HUES48 (cell line): ENCODE data around the gene MRPS24.

ENCODE experiments used
- H3K27ac ChIP-seq: one replicate; pipeline ENCODE4 v1.7.0; 2013; ENCODE audit warnings: low read depth, low read length, inconsistent platforms
- H3K27me3 ChIP-seq: 2 replicates; pipeline ENCODE4 v1.6.1; 2013; ENCODE audit warnings: mild to moderate bottlenecking, low read length; ENCODE audit not compliant: control insufficient read depth, insufficient read depth
- H3K36me3 ChIP-seq: 2 replicates; pipeline ENCODE4 v1.6.1; 2013; ENCODE audit warnings: low read length; ENCODE audit not compliant: control insufficient read depth, insufficient read depth
- H3K4me1 ChIP-seq: 2 replicates; pipeline ENCODE4 v1.6.1; 2013; ENCODE audit warnings: mild to moderate bottlenecking, low read length; ENCODE audit not compliant: control insufficient read depth, insufficient read depth
- H3K4me3 ChIP-seq: 2 replicates; pipeline ENCODE4 v1.5.1; 2013; ENCODE audit warnings: mild to moderate bottlenecking, low read depth, low read length
- H3K9ac ChIP-seq: 2 replicates; pipeline ENCODE4 v1.6.1; 2013; ENCODE audit warnings: mild to moderate bottlenecking, low read depth, low read length, moderate library complexity
- H3K9me3 ChIP-seq: 2 replicates; pipeline ENCODE4 v1.6.1; 2013; ENCODE audit warnings: low read length; ENCODE audit not compliant: control insufficient read depth, insufficient read depth

MRPS24 gene

GRCh38 chr7:43876241-43876640, 6.9 kb upstream of the MRPS24 start:
- Histone ChIP-seq H3K4me1 (peaks cover 18% of the 10 kb centered on the region), H3K27me3 (no peaks in the 10 kb centered on the region), H3K9ac (no peak overlapping the region), H3K27ac (no peak overlapping the region), H3K9me3 (no peaks in the 10 kb centered on the region), H3K4me3 (no peak overlapping the region), H3K36me3 (peaks cover 47% of the 10 kb centered on the region)

- H3K36me3 ChIP-seq, result peaks cover 30% of the 10 kb centered on the region
- no peak overlapping the region for H3K4me3 ChIP-seq
- no peak overlapping the region for H3K9ac ChIP-seq
- no peaks in the 10 kb centered on the region for H3K9me3 ChIP-seq
- no peaks in the 10 kb centered on the region for H3K27me3 ChIP-seq
- H3K4me1 ChIP-seq, result peaks cover 27% of the 10 kb centered on the region
- no peak overlapping the region for H3K27ac ChIP-seq
Measured at GRCh38 chr7:43873300-43873699, 4.0 kb upstream of the MRPS24 start.

DNA sequence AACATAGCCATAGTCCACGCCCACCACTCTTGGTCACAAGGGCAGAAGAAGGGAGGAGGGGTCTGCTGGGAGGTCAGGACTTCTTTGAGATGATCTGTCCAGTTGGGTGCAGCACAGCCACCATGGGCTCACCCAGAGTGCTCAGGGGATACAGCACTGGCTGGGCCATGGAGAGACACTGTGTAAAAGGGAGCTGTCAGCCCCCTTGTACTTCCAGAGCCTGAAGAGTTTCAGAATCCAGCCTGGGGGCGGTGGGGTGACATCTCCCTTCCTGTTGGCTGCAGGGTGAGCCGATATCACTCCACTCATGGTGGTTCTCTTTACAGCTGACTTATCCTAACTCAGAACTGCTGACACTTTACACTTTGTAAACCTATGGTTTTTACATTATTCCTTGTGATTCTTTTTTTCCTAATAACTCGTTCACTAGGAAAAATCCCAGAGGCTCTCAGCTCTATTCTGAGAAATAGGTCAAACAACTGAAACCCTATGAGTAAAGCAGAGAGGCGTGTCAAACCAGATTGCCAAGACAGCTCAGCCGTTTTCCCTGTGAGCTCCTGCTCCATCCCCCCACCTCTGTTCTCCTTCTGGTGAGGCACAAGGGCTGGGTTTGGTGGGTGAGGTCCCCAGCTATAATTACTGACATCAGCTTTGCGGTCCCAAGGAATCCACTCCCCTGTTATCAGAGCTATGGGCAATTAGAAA, 3.2 kb upstream of the MRPS24 start:
- peaks cover 27% of the 10 kb centered on the region for H3K36me3 ChIP-seq
- peaks cover 29% of the 10 kb centered on the region for H3K4me1 ChIP-seq
- H3K27ac ChIP-seq, result no peak overlapping the region
- no peak overlapping the region for H3K4me3 ChIP-seq
- H3K9me3 ChIP-seq, result no peaks in the 10 kb centered on the region
- no peaks in the 10 kb centered on the region for H3K27me3 ChIP-seq
- H3K9ac ChIP-seq, result no peak overlapping the region

DNA sequence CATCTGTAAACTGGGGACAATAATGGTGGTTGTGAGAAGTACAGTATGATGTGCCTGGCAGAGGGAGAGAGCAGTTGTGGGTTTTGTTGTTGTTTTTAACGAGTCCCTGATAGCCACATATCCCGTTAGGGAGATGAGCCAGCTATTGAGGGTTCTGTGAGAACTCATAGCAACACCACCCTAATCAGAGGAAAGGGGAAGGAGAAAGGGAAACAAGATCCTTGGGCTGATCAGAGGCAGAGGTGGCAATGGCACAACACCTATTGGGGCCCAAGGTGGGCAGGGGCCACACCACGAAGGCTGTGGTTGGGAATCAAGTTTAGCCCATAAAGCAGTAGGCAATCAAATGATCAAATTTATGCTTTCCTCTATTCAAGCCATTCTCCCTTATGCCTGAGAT, 1.7 kb upstream of the MRPS24 start:
- peaks cover 29% of the 10 kb centered on the region for H3K4me1 ChIP-seq
- H3K9me3 ChIP-seq, result no peaks in the 10 kb centered on the region
- no peak overlapping the region for H3K9ac ChIP-seq
- no peak overlapping the region for H3K4me3 ChIP-seq
- H3K36me3 ChIP-seq, result peaks cover 24% of the 10 kb centered on the region
- no peaks in the 10 kb centered on the region for H3K27me3 ChIP-seq
- H3K27ac ChIP-seq, result no peak overlapping the region

DNA sequence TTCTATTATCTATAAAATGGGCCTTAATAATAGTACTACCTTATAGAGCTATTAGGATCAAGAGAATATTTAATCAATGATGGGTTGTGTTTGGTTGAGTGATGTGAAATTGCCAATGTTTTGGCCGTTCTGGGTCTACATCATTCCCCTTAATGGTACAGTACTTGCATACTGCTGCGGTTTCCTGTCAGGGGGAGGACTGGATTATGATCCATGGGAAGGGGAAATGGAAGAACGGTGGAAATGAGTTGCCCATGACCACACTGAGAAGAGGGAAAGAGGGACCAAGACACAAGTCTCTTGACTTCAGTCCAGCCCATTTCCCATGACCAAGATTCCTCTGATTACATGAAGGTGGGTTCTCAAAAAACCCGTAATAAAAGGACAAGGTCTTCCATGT, 999 bp upstream of the MRPS24 start:
- no peaks in the 10 kb centered on the region for H3K9me3 ChIP-seq
- no peak overlapping the region for H3K9ac ChIP-seq
- no peak overlapping the region; the same call in 1 of the 2 replicates for H3K4me3 ChIP-seq
- H3K27ac ChIP-seq, result no peak overlapping the region
- peaks cover 29% of the 10 kb centered on the region for H3K4me1 ChIP-seq
- no peaks in the 10 kb centered on the region for H3K27me3 ChIP-seq
- peaks cover 20% of the 10 kb centered on the region for H3K36me3 ChIP-seq

- H3K9ac ChIP-seq, result peak overlapping the region; percentile 59
- no peaks in the 10 kb centered on the region for H3K9me3 ChIP-seq
- peak overlapping the region; percentile 98 for H3K4me3 ChIP-seq
- peaks cover 29% of the 10 kb centered on the region for H3K4me1 ChIP-seq
- peaks cover 22% of the 10 kb centered on the region for H3K36me3 ChIP-seq
- H3K27me3 ChIP-seq, result no peaks in the 10 kb centered on the region
- peak overlapping the region; percentile 50 for H3K27ac ChIP-seq
Measured at GRCh38 chr7:43869867-43870240, 537 bp upstream of the MRPS24 start.

GRCh38 chr7:43868681-43869005, 674 bp downstream of the MRPS24 start:
- Histone ChIP-seq H3K4me1 (peaks cover 29% of the 10 kb centered on the region), H3K9me3 (no peaks in the 10 kb centered on the region), H3K4me3 (peak overlapping the region; percentile 98), H3K27me3 (no peaks in the 10 kb centered on the region), H3K36me3 (peaks cover 22% of the 10 kb centered on the region), H3K9ac (peak overlapping the region; percentile 42; the same call in 1 of the 2 replicates), H3K27ac (no peak overlapping the region)

DNA sequence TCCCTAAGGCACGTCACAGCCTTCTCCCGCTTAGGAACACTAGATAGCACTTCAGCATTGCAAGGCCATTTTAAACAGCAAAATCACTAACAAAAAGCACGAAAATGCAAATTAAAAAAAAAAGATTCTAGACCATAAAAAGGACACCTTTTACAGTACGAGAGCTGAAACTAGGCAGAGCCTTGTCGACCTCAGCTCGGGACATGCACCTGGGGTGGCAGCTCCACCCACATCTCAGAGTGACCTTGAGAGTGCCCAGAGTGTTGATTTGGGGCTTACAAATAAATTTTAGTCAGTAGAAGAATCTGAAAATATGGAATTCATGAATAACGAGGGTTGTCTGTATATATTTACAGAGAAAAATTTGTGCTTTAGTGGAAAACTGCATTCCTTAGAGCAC, 1.1 kb downstream of the MRPS24 start:
- H3K36me3 ChIP-seq, result peaks cover 22% of the 10 kb centered on the region
- no peaks in the 10 kb centered on the region for H3K9me3 ChIP-seq
- H3K4me1 ChIP-seq, result peaks cover 29% of the 10 kb centered on the region
- no peaks in the 10 kb centered on the region for H3K27me3 ChIP-seq
- H3K4me3 ChIP-seq, result peak overlapping the region; percentile 98
- no peak overlapping the region for H3K27ac ChIP-seq
- H3K9ac ChIP-seq, result 0 out of 2 replicates have a peak overlapping the region, but pooled peaks have one; percentile 42

DNA sequence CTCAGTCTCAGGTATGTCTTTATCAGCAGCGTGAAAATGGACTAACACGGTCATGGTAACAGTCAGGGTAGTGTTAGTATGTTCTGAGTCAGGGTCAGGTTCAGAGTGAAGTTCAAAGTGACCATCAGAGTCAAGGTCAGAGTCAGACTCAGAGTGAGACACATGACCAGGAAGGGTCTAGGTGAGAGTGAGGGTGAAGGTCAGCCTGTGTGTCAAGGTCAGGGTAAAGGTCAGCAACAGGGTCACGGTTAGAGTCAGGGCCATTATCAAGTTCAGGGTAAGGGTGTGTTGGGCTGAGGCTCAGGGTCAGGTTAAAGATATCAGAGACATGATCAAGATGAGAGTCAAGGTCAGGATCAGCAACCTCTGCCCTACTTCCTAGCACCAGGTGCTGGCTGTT, 4.0 kb downstream of the MRPS24 start:
- Histone ChIP-seq H3K4me3 (no peak overlapping the region), H3K4me1 (peaks cover 12% of the 10 kb centered on the region), H3K9me3 (no peaks in the 10 kb centered on the region), H3K36me3 (peaks cover 22% of the 10 kb centered on the region), H3K9ac (no peak overlapping the region), H3K27me3 (no peaks in the 10 kb centered on the region), H3K27ac (no peak overlapping the region)

GRCh38 chr7:43864126-43864525, 5.2 kb downstream of the MRPS24 start:
- Histone ChIP-seq H3K36me3 (peaks cover 22% of the 10 kb centered on the region), H3K27me3 (no peaks in the 10 kb centered on the region), H3K27ac (no peak overlapping the region), H3K9me3 (no peaks in the 10 kb centered on the region), H3K9ac (no peak overlapping the region), H3K4me3 (no peak overlapping the region), H3K4me1 (peaks cover 4% of the 10 kb centered on the region; the same call in 1 of the 2 replicates)

- Histone ChIP-seq H3K36me3 (no peaks in the 10 kb centered on the region), H3K4me3 (no peak overlapping the region), H3K27me3 (no peaks in the 10 kb centered on the region), H3K9me3 (no peaks in the 10 kb centered on the region), H3K27ac (no peak overlapping the region), H3K9ac (no peak overlapping the region), H3K4me1 (no peaks in the 10 kb centered on the region)
Measured at GRCh38 chr7:43856996-43857395, 12.3 kb downstream of the MRPS24 start.
